PFSK-1 (cell line): ENCODE data around the gene NXPE1.

Experiments used
- FOXP2 ChIP-seq: optimal IDR thresholded peaks from 2 replicates; pipeline ENCODE3; 2011; ENCODE audit warnings: borderline replicate concordance, control low read depth, inconsistent platforms; ENCODE audit not compliant: insufficient read depth; ENCODE audit errors: extremely low read length, extremely low read depth
- POLR2AphosphoS5 ChIP-seq: IDR thresholded peaks from 2 replicates; pipeline ENCODE4 v1.6.1; 2012; ENCODE audit warnings: low read depth, mild to moderate bottlenecking, control low read depth, low read length, moderate library complexity
- SIN3A ChIP-seq: IDR thresholded peaks from 2 replicates; pipeline ENCODE4 v1.6.1; 2012; ENCODE audit warnings: mild to moderate bottlenecking, low read length, moderate library complexity, borderline replicate concordance; ENCODE audit not compliant: insufficient read depth
- TAF1 ChIP-seq: IDR thresholded peaks from 2 replicates; pipeline ENCODE4 v1.6.1; 2012; ENCODE audit warnings: low read length, control low read depth, borderline replicate concordance; ENCODE audit not compliant: insufficient read depth
- TF ChIP-seq, protein P1 (sequence below), 2 experiments: IDR thresholded peaks; 2 replicates each; pipeline versions ENCODE4 v1.6.1 to v1.8.0; 2011 to 2012; ENCODE audit warnings: low read depth in 2 of 2, low read length in 2 of 2, control low read depth in 1 of 2, inconsistent platforms in 1 of 2, mild to moderate bottlenecking in 1 of 2, moderate library complexity in 1 of 2; ENCODE audit not compliant: insufficient read depth in 1 of 2

The NXPE1 gene

DNA sequence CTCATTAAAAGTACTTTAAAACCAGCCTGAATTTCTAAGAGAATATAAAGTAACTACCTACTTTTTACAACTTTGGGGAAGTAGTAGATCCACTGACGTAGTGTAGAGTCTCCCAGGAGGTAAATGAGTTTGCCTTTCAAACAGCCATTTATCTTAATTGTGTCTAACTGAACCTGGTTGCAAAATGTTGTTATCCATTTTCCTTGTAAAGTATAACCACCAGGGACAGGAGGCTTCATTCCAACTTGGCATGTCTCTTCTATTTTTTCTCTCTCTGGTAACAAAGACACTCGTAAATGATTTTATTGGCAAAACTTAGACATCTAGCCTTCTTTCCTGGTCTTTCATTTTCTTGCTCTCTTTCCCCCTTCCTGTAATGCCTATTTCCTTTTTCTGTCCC, 36.9 kb downstream of the NXPE1 start:
- no peak for TF ChIP-seq SIN3A
- TF ChIP-seq POLR2AphosphoS5: no peak
- TF ChIP-seq FOXP2: no peak
- TF ChIP-seq, protein P1, sequence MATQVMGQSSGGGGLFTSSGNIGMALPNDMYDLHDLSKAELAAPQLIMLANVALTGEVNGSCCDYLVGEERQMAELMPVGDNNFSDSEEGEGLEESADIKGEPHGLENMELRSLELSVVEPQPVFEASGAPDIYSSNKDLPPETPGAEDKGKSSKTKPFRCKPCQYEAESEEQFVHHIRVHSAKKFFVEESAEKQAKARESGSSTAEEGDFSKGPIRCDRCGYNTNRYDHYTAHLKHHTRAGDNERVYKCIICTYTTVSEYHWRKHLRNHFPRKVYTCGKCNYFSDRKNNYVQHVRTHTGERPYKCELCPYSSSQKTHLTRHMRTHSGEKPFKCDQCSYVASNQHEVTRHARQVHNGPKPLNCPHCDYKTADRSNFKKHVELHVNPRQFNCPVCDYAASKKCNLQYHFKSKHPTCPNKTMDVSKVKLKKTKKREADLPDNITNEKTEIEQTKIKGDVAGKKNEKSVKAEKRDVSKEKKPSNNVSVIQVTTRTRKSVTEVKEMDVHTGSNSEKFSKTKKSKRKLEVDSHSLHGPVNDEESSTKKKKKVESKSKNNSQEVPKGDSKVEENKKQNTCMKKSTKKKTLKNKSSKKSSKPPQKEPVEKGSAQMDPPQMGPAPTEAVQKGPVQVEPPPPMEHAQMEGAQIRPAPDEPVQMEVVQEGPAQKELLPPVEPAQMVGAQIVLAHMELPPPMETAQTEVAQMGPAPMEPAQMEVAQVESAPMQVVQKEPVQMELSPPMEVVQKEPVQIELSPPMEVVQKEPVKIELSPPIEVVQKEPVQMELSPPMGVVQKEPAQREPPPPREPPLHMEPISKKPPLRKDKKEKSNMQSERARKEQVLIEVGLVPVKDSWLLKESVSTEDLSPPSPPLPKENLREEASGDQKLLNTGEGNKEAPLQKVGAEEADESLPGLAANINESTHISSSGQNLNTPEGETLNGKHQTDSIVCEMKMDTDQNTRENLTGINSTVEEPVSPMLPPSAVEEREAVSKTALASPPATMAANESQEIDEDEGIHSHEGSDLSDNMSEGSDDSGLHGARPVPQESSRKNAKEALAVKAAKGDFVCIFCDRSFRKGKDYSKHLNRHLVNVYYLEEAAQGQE (IDR thresholded peaks at IDR 0.05; ENCODE audit: insufficient read depth in 1 of 2, low read depth in 2 of 2, low read length in 2 of 2): no peak
- TF ChIP-seq TAF1: no peak

DNA sequence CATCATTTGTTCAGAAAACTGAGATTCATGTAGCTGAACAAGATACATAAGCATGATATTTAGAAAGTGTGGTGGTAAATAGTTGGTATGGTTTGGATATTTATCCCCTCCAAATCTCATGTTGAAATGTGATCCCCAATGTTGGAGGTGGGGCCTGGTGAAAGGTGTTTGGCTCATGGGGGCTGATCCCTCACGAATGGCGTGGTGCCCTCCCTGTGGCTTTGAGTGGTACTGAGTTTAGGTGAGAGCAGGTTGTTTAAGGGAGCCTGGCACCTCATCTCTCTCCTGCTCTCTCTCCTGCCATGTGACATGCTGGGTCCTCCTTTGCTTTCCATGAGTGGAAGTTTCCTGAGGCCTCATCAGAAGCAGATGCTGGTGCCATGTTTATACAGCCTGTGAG, 48.1 kb downstream of the NXPE1 start:
- TF ChIP-seq POLR2AphosphoS5: no peak
- no peak for TF ChIP-seq SIN3A
- TF ChIP-seq, protein P1 (IDR thresholded peaks at IDR 0.05; ENCODE audit: insufficient read depth in 1 of 2, low read depth in 2 of 2, low read length in 2 of 2): no peak
- TF ChIP-seq FOXP2: no peak
- no peak for TF ChIP-seq TAF1

DNA sequence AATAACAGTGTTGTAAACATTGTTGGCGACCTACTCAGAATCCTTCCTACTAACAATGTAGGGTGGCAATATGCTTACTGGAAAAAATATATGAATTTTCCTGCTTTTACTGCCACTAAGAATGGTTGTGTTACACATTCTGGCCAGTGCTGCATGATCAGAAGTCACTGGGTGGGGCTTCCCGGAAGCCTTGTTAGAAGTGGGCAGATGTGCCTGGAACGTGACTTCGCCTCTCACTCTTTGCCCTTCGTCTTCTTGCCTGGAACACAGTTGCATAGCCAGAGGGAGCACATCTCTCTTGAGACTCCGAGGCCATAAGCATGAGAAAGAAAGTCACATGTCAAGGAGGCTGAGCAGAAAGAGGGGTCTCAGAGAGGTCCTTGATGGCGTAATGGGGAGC, 48.6 kb downstream of the NXPE1 start:
- TF ChIP-seq FOXP2: no peak
- no peak for TF ChIP-seq POLR2AphosphoS5
- TF ChIP-seq, protein P1 (IDR thresholded peaks at IDR 0.05; ENCODE audit: insufficient read depth in 1 of 2, low read depth in 2 of 2, low read length in 2 of 2): no peak
- no peak for TF ChIP-seq TAF1
- no peak for TF ChIP-seq SIN3A

DNA sequence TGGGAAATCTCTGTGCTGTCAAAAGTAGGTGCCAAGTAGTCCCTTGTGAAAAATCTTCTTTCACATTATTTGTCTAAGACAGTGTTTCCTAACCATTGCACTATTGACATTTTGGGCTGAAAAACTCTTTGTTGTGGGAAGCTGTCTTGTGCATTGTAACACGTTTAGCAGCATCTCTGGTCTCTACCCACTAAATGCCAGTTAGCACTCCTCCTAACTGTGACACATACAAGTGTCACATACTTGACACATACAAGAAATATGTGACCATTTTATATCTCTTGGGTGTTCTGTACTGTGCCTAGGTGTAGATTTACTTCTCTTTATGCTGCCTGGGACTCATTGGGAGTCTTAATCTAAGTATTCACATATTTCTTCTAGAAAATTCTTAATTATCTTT, 57.8 kb downstream of the NXPE1 start:
- TF ChIP-seq POLR2AphosphoS5 (no peak), FOXP2 (no peak), TAF1 (no peak), SIN3A (no peak)
- TF ChIP-seq, protein P1 (IDR thresholded peaks at IDR 0.05; ENCODE audit: insufficient read depth in 1 of 2, low read depth in 2 of 2, low read length in 2 of 2): no peak

DNA sequence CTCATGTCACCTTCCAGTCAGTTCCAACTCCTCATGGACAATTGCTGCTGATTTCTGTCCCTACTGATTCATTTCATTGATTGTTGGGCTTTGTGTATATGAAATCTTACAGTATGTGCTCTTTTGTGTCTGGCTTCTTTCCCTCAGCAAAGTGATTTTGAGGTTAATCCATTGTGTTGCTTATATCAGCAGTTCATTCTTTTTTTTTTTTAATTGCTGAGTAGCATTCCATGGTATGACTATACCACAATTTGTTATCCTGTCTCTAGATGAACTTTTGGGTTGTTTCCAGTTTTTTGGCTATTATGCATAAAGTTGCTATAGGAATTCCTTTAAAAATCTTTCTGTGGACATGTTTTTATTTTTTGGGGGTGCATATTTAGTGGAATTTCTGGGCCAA, 59.9 kb downstream of the NXPE1 start:
- TF ChIP-seq FOXP2 (no peak), TAF1 (no peak), POLR2AphosphoS5 (no peak), SIN3A (no peak)
- TF ChIP-seq, protein P1 (IDR thresholded peaks at IDR 0.05; ENCODE audit: insufficient read depth in 1 of 2, low read depth in 2 of 2, low read length in 2 of 2): no peak
